Stimulated activated naive CD4-positive, alpha-beta T cell (primary cell): ENCODE results near the gene CCDC152.
"Not testable (repeated sequence)": the region's sequence is repeated elsewhere in the genome, so short reads cannot be mapped to it uniquely, and the experiment has no call there.

Experiments used
- DNase-seq, 6 experiments: peaks; one replicate each; lab custom pipeline; 2025; lab: John Stamatoyannopoulos, UW

Gene CCDC152

DNA sequence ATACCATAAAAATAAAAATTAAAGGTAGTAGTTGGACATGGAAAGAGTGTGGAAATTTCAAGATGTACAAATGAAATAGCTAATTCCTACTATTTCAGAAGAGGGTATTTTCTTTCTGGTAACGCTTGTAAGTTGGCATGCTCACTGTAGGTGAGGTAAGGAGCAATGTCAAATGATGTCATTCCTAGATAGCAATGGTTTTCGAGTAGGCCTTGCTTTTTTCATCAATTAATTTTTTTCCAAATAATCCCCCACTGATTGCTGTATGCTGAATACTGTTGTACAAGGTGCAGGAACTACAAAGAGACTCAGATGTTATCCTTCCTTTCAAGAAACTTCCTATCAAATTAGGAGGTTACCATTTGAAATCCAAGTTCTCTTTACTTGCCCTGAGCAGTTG, 56.0 kb downstream of the CCDC152 start:
- no peak for DNase-seq

GRCh38 chr5:42813533-42813932, 56.9 kb downstream of the CCDC152 start:
- no peak for DNase-seq

GRCh38 chr5:42816546-42816945, 59.9 kb downstream of the CCDC152 start:
- not testable (repeated sequence) for DNase-seq

DNA sequence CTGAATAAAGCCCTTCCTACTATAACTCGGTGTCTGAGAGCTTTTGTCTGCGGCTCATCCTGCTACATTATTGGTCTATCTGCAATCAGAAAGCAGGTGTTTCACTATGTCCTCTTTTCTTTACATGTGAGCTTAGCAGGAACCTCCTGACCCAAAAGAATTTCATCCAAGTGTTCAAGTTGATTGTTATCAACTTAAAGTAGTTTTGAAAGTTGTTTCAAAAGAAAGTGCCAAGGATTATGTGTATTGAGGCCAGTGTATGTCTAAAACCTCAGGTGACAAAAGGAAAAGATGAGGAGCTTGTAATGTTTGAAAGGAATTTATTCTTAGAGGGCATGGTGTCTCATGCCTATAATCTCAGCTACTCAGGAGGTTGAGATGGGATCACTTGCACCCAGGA, 63.1 kb downstream of the CCDC152 start:
- DNase-seq: no peak

DNA sequence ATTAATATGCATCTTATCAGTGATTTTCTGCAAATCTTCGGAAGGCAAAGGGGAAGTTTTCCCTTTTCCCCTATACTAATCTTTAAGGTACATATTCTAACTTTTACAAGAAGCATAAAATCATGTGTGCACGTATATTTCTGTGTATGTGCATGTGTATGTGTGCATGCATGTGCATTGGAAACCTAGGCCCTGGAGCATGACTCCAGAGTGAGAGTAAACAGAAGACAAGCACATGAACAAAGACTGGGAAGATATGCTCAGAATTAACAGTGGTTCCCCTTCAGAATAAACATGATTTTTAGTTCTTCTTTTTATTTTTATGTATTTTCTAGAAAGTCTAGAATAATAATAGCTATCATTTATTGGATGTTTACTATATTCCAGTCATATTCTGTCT, 65.9 kb downstream of the CCDC152 start:
- DNase-seq: no peak

DNA sequence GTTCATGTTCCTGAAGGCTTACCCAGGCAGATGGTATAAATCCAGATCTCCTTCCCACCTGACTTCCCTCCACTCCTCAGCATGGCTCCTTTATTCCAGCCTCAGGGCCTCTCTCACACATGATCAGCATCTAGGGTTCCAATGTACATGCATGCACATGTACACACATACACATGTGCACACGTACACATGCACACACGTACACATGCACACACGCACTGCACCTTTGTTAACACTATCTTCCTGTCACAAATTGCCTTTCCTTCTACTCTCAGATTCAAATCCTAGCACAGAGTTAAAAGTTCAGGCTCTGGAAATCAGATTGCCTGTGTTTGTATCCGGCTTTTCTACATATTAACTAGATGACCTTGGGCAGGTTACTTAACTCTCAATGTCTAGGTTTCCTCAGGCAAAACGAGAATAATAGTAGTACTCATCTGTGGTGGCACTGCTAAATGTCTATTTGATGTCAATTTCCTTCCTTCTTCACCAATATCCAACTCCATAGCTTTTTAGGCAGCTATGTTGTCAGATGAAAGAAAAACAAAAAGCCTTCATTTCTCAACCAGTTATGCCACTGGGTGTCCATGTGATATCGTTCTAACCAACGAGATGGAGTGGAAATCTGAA, 67.8 kb downstream of the CCDC152 start:
- DNase-seq: no peak

DNA sequence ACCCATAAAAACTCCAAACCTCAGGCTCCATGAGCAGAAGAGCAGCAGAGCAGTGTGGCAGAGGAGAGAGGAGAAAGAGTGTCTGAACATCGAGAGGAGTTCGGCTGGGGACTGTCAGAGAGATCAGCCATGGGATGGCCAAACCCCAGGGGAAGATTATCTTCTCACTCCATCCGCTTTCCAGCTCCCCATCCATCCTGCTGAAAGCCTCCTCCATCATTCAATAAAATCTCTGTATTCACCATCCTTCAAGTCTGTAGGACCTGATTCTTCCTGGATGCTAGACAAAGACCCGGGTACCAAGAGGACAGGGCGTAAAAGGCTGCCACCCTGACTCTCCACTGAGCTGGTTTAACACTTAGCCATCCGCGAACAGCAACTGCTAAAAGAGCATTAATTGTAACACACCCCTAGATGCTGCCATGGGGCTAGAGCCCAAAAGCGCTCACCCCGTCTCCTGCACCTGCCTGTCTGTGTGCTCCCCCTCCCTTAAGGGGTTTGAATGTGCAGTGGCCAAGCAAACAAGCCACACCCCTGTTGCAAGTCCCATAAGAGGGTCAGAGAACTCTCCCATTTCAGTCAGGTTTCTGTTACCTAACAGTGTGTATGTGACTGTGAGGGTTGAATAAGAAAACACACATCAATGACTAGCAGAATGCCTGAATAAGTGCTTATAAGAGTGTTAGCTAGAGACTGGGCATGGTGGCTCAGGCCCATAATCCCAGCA, 69.0 kb downstream of the CCDC152 start:
- DNase-seq: no peak

DNA sequence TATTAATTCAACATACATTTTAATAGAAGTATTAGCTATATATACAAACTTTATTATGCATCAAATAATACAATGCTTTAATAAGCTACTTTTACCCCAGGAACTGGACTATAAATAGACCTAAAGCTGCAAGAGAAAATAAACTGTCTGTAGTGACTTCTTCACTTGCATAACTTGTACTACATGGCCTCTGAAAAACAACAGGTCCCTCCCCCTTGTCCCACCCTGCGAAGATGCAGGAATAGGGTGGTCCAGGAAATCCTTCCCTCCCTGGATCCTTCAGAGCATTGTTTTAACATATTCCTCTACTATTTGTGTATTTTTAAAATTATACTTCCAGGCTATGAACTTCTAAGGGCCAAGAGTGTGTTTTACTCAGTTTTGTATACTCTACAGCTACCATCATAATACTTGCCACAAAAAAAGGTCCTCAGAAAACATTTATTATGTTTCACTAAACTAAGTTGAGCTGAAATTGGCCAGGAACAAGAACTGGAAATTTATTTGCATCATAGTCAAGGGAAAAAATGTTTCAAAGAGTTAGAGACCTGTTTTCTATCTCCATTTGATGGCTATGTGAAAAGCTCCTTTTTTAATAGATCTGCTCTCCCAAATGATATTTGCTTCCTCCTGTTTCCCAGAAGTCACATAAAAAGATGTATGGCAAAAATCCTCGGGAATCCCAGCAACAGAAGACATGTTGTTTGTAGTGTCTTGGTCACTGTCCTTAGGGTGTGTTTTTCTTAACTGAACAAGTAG, 70.3 kb downstream of the CCDC152 start:
- no peak for DNase-seq

- no peak for DNase-seq
Observed at GRCh38 chr5:42828671-42829070, 72.1 kb downstream of the CCDC152 start.

DNA sequence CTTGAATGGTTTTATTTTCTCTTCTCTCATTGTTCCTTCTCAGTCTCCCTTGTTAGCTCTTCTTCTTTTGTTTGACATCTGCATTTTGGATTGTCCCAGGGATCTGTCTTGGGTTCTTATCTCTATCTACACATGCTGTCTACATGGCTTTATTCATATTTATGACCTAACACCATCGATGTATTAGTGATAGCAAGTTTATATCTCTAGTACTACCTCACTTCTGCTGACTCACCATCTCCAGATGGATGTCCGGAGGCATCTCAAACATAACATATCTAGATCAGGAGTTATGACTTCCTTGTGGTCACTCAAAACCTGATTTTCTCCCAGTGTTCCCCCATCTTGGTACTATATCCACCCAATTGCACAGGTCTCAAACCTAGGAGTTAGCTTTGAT, 74.3 kb downstream of the CCDC152 start:
- DNase-seq: no peak

- no peak for DNase-seq
Observed at GRCh38 chr5:42832060-42832459, 75.4 kb downstream of the CCDC152 start.

DNA sequence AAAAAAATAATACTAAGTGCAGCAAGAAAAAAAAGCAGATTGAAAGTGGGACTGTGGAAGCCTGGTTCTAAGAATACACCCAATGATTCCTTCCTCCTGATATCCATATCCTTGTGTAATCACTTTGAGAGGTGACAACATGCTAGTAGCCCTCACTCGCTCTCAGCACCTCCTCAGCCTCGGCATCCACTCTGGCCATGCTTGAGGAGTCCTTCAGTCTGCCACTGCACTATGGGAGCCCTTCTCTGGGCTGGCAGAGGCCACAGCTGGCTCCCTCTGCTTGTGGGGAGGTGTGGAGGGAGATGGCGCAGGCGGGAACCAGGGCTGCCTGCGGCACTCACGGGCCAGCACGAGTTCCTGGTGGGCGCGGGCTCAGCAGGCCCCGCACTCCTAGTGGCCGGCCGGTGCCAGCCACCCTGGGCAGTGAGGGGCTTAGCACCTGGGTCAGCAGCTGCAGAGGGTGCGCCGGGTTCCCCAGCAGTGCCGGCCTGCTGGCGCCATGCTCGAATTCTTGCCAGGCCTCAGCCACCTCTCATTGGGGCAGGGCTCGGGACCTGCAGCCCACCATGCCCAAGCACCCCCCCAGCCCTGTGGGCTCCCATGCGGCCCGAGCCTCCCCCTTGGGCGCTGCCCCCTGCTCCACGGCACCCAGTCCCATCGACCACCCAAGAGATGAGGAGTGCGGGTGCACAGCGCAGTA, 79.6 kb downstream of the CCDC152 start:
- DNase-seq: no peak

DNA sequence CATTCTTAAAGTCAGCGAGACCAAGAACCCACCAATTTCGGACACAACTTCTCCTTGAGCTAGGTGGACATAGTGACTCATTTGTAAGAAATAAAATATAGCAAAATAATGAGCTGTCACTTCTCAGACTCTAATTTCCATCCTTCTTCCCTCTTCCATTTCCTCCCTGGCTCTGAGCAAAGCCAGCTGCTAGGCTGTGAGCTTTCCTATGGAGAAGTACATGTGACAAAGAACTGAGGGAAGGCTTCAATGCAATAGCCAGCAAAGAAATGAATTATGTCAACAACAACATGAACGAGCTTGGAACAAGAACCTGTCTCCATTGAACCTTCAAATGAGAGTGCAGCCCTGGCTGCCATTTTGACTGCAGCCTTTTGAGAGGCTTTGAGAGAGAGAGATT, 81.0 kb downstream of the CCDC152 start:
- no peak for DNase-seq

GRCh38 chr5:42839196-42839595, 82.6 kb downstream of the CCDC152 start:
- DNase-seq: no peak

DNA sequence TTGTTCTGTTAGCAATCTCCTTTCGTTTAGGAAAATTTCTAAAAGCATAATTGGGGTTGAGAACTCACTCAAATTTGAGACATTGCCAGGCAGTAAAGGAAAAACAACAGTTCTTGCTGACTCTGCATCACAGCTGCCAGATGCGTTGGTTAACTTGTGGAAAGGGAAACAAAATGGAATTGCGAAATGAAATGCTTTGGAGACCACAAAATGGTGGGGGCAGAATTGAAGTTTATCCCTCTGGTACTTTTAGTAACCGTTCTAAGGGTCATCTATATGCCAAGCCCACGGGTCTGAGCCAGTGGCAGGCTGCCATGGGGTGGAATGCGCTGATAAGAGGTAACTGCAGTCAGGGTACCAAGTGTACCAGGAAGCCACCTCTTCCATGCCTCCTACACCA, 83.7 kb downstream of the CCDC152 start:
- DNase-seq: no peak

DNA sequence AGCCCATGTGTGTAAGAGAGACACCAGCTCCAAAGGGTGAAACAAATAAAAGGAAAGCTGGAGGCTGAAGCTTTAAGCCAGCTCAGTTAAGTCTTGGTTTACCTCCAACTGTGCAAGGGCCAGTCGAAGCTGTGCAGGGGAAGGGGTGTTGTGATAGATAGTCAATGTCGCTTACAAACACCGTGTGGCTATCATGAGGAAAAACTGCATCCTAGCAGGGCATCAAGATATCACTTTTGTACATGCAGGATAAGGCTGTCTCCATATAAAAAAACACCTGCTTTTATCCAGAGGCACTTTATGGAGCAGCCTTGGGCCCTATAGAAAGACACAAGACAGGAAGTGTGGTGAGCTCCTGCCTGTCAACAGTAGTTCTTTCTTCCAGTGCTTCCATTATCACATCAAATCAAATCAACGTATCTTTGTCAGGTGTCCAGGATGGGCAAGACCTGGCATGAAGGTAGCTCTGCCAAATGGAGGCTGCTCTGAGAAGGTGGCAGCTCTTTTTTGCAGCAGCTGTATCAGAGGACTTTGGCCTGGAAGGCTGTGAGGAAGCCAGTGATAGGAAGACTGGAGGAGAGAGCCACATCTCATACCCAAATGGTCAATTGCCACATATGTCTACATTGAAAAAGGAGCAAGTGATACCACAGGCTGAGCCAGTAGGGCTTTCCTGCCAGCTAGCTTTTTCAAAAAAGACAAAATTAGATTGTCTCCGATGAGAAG, 84.4 kb downstream of the CCDC152 start:
- DNase-seq: no peak

DNA sequence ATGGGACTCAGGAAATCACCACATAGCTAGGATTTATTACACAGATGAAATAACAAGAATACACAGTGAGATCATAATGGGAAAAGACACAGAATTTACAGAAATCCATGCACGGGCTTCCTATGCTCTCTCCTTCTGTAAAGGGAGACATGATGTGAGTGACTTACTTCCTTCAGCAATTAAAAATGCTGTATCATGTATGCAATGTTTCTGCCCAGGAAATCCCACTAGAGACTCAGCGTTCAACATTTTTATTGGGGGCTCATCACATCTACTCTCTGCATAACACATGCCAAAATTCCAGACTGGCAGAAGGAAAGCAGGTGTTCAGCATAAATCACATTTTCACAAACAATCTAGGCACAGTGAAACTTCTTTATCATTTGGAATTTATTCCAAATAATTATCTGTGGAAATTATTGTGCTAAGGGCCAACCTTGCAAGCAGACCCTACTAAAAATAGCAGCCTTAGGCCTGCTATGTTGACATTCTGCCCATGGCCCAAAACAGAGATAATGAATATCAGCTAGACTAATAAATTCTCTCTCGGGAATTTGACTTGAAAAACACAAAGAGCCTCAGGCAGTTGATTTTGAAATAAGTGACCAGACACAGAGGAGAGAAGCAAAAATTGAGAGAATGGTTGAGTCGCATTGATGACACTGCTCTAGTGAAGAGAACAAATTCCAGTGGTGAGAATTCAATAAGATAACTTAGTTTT, 86.5 kb downstream of the CCDC152 start:
- DNase-seq: no peak

DNA sequence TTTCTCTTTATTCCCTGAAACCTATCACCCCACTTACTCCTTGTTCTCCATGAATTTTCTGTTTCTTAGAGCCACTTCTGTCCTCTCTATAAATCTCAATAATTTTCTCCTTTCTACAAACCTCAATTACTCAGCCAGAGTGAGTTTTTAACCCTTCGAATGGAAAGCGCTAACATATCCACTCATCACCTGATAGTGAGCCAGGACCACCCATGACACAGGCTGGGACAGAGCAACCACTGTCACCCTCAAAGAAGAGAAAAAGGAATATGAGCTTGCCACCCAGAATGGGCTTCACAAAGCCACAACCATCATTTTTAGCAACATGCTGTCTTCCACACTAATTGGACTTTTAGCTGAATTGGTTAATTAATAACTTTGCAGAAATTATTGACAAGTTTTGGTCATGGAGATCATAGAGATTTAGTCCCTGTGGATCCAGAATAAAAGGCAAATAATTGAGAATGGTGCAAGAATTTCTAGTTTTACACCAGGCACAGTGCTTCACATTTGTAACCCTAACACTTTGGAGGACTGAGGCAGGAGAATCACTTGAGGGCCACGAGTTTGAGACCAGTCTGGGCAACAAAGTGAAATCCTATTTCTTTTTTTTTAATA, 87.2 kb downstream of the CCDC152 start:
- DNase-seq: no peak

GRCh38 chr5:42844408-42844807, 87.8 kb downstream of the CCDC152 start:
- DNase-seq: not testable (repeated sequence)

GRCh38 chr5:42848545-42848944, 91.9 kb downstream of the CCDC152 start:
- no peak for DNase-seq

DNA sequence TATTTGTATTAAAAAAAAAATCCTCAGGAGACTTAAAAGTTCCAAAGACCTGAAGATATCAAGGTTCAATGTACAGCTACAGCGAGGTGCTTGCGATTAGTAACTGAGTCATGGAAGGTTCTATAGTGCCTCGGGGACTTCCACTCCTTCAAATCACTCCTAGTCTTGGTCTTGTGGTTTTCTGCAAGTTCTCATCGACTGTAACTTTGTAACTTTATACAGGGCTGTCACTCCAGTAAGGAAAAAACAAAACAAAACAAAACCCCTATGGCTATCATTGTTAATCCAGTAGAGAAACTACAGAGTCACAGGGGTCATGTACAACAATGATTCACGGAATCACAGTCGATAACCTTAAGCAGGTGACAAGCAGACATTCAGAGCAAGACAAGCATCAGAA, 94.9 kb downstream of the CCDC152 start:
- DNase-seq: no peak
